ENCODE measurements around the gene SF3B4. TPM values are rescaled to one million over a fixed set of nuclear protein-coding genes. Genes with fewer than 3 reads are reported as not detected.

Gene SF3B4
- total RNA-seq, 2 donors from 2014 or later: 15.0 to 22.1 TPM

DNA sequence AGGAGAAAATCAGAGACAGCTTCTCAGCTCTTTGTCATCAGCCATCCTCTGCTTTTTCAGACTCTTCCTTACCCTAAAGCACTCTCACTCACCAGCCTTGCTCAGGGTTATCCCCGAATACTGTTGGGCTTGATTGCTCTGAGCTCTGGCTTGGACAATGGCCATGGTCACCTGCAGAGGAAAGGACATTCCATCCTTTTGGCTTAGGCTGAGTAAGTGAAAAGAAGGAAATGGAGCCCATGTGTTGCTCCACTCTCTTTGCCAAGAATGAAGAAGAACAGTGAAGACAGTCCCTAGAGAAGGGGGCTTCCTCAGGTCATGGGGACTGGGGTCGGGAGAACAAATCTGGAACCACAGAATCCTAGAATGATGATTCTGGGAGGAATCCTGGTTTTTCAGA lies 6.8 kb upstream of the SF3B4 start:
- H3K27ac ChIP-seq: no peak overlapping the region
- WGBS: 88% methylated on average over 2 of the region's 2 CpGs

GRCh38 chr1:149933208-149933607 lies 5.6 kb upstream of the SF3B4 start:
- TF ChIP-seq POLR2A (IDR thresholded peaks at IDR 0.05): no peak
- no peak for TF ChIP-seq CTCF (IDR thresholded peaks at IDR 0.05)
- no peak for TF ChIP-seq POLR2AphosphoS5 (IDR thresholded peaks at IDR 0.05)
- H3K27me3 ChIP-seq (replicated peaks; ENCODE audit: insufficient read depth): no peaks in the 10 kb centered on the region
- 100% methylated on average over 4 of the region's 4 CpGs for WGBS
- no peak for DNase-seq (ENCODE audit: low spot score)
- H3K4me1 ChIP-seq (replicated peaks): peaks cover 3% of the 10 kb centered on the region
- no peaks in the 10 kb centered on the region for H3K9me3 ChIP-seq
- intact Hi-C loops (cut with DNase I): no loop called here
- H3K36me3 ChIP-seq: no peaks in the 10 kb centered on the region
- H3K27ac ChIP-seq: no peak overlapping the region
- no peak overlapping the region for H3K4me3 ChIP-seq

More for the DNA sequence above, 6.8 kb upstream of the SF3B4 start:
- H3K27me3 ChIP-seq (replicated peaks; ENCODE audit: insufficient read depth): no peaks in the 10 kb centered on the region
- DNase-seq (ENCODE audit: low spot score): no peak
- no peaks in the 10 kb centered on the region for H3K36me3 ChIP-seq
- TF ChIP-seq POLR2A (IDR thresholded peaks at IDR 0.05): no peak
- no peak for TF ChIP-seq POLR2AphosphoS5 (IDR thresholded peaks at IDR 0.05)
- TF ChIP-seq CTCF (IDR thresholded peaks at IDR 0.05): no peak
- H3K4me3 ChIP-seq: no peak overlapping the region
- intact Hi-C loops (cut with DNase I): no loop called here
- no peaks in the 10 kb centered on the region for H3K9me3 ChIP-seq
- H3K4me1 ChIP-seq (replicated peaks): peaks cover 3% of the 10 kb centered on the region

DNA sequence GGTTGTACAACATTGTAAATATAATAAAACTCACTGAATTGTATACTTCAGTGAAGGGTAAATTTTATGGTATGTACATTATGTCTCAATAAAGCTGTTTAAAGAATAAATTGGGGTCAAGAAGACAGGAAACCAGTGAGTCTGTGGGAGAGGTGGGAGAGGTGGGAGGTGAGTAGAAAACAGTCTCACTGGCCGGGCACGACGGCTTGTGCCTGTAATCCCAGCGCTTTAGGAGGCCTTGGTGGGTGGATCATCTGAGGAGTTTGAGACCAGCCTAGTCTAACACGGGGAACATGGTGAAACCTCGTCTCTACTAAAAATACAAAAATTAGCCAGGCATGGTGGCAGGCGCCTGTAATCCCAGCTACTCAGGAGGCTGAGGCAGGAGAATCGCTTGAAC lies 4.9 kb upstream of the SF3B4 start:
- no peak for DNase-seq (ENCODE audit: low spot score)
- intact Hi-C loops (cut with DNase I): no loop called here

DNA sequence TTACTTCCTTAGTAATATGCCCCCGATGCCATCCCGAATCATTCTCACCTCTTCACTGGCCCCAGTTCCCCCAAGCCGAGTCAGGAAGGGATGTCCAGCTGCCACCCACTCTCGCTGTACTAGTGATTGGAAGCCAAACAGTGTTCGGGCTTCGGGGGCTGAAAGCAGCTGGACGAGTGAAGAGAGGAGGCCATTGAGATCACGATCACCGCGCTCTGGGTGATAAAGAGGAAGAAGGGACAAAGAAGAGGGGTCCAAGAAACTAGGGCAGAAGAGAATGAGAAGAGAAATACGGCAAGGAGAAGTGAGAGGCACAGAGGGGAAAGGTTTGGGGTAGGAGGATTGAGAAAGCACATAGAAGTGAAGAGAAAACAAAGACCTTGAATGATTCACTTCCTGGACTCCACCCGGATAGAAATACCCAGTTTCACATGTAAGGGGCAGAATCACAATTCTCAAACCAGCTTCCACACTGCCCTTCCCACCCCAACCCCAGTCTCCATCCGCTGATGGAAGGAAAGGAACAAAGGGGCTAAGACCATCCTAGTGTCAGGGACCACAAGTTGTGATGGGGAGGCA lies 3.7 kb upstream of the SF3B4 start:
- no peak for TF ChIP-seq POLR2AphosphoS5 (IDR thresholded peaks at IDR 0.05)
- TF ChIP-seq POLR2A (IDR thresholded peaks at IDR 0.05): no peak
- no peak for TF ChIP-seq CTCF (IDR thresholded peaks at IDR 0.05)
- intact Hi-C loops (cut with DNase I): no loop called here
- H3K27me3 ChIP-seq (replicated peaks; ENCODE audit: insufficient read depth): no peaks in the 10 kb centered on the region
- DNase-seq (ENCODE audit: low spot score): no peak
- peaks cover 8% of the 10 kb centered on the region for H3K4me1 ChIP-seq (replicated peaks)
- no peaks in the 10 kb centered on the region for H3K36me3 ChIP-seq
- 90% methylated on average over 13 of the region's 13 CpGs for WGBS
- H3K9me3 ChIP-seq: no peaks in the 10 kb centered on the region
- H3K27ac ChIP-seq: no peak overlapping the region
- no peak overlapping the region for H3K4me3 ChIP-seq

More for the DNA sequence above, 4.9 kb upstream of the SF3B4 start:
- H3K27ac ChIP-seq: peak overlapping the region in 1 of 2 donors; percentile 7
- 68% methylated on average over 8 of the region's 8 CpGs for WGBS
- no peaks in the 10 kb centered on the region for H3K36me3 ChIP-seq
- peaks cover 3% of the 10 kb centered on the region for H3K4me1 ChIP-seq (replicated peaks)
- TF ChIP-seq POLR2AphosphoS5 (IDR thresholded peaks at IDR 0.05) (no peak), POLR2A (IDR thresholded peaks at IDR 0.05) (no peak), CTCF (IDR thresholded peaks at IDR 0.05) (no peak)
- no peaks in the 10 kb centered on the region for H3K9me3 ChIP-seq
- H3K4me3 ChIP-seq: no peak overlapping the region
- H3K27me3 ChIP-seq (replicated peaks; ENCODE audit: insufficient read depth): no peaks in the 10 kb centered on the region

- Histone ChIP-seq H3K4me3 (no peak overlapping the region), H3K9me3 (no peaks in the 10 kb centered on the region), H3K27ac (no peak overlapping the region), H3K36me3 (peaks cover 4% of the 10 kb centered on the region in 2 donors), H3K4me1 (replicated peaks) (peaks cover 13% of the 10 kb centered on the region), H3K27me3 (replicated peaks; ENCODE audit: insufficient read depth) (no peaks in the 10 kb centered on the region)
- intact Hi-C loops (cut with DNase I): no loop called here
- TF ChIP-seq POLR2A (IDR thresholded peaks at IDR 0.05) (no peak), CTCF (IDR thresholded peaks at IDR 0.05) (no peak), POLR2AphosphoS5 (IDR thresholded peaks at IDR 0.05) (no peak)
- DNase-seq (ENCODE audit: low spot score): no peak
- 86% methylated on average over 2 of the region's 2 CpGs for WGBS
These were observed 2.3 kb upstream of the SF3B4 start for GRCh38 chr1:149929856-149930255.
